K562 (cell line): ENCODE data around the gene CREB3L4. TPM values are rescaled to one million over a fixed set of nuclear protein-coding genes. Genes with fewer than 3 reads are reported as not detected.

ENCODE experiments used
- ELK1 ChIP-seq: sonication (generic); formaldehyde crosslinking; IDR thresholded peaks from 2 replicates; pipeline ENCODE4 v1.8.1; 2022; ENCODE audit warnings: missing genetic modification reagents
- FOSL1 ChIP-seq: fragments of 200-800 bp; sonication (Bioruptor generic); conservative IDR thresholded peaks from 2 replicates; pipeline ENCODE4 v1.6.1; 2016; ENCODE audit warnings: missing genetic modification characterization, missing compliant biosample characterization
- FOXA3 ChIP-seq, 2 experiments: fragments of 450-650 bp in 1 of 2; sonication (generic) in 1 of 2; formaldehyde crosslinking; IDR thresholded peaks in 1 of 2; conservative IDR thresholded peaks in 1 of 2; 2 replicates each; pipeline versions ENCODE4 v1.4.0 to v1.8.0; 2020 to 2022; ENCODE audit warnings: mild to moderate bottlenecking in 2 of 2, missing genetic modification reagents in 1 of 2
- FOXK2 ChIP-seq, 2 experiments: fragments of 450-650 bp; IDR thresholded peaks in 1 of 2; conservative IDR thresholded peaks in 1 of 2; 2 replicates each; pipeline ENCODE4 v1.6.1; 2016; ENCODE audit warnings: low read depth in 2 of 2, mild to moderate bottlenecking in 1 of 2
- GATA2 ChIP-seq: sonication (generic); formaldehyde crosslinking; IDR thresholded peaks from 2 replicates; pipeline ENCODE4 v1.4.0; 2020; ENCODE audit warnings: mild to moderate bottlenecking, missing genetic modification reagents
- IFI16 ChIP-seq: fragments of 250-450 bp; sonication (Bioruptor Pico); IDR thresholded peaks from 2 replicates; pipeline ENCODE4 v2.1.2; 2022; ENCODE audit warnings: mild to moderate bottlenecking, inconsistent platforms
- MNT ChIP-seq, 2 experiments: fragments of 450-650 bp; conservative IDR thresholded peaks; 2 replicates each; pipeline ENCODE4 v1.6.1; 2017; ENCODE audit warnings: mild to moderate bottlenecking in 2 of 2, moderate library complexity in 2 of 2
- NCOA1 ChIP-seq: fragments of 450-650 bp; IDR thresholded peaks from 2 replicates; pipeline ENCODE4 v1.6.1; 2016; ENCODE audit warnings: low read depth
- PHTF2 ChIP-seq: fragments of 250-450 bp; sonication (Bioruptor Pico); IDR thresholded peaks from 2 replicates; pipeline ENCODE4 v1.5.0; 2021; ENCODE audit warnings: mild to moderate bottlenecking
- PKNOX1 ChIP-seq: fragments of 450-650 bp; IDR thresholded peaks from 2 replicates; pipeline ENCODE4 v1.6.1; 2016
- PURB ChIP-seq: sonication (generic); formaldehyde crosslinking; IDR thresholded peaks from 2 replicates; pipeline ENCODE4 v1.9.0; 2021; ENCODE audit warnings: low read depth, mild to moderate bottlenecking, missing genetic modification reagents
- PYGO2 ChIP-seq: fragments of 450-650 bp; IDR thresholded peaks from 2 replicates; pipeline ENCODE4 v1.6.1; 2016; ENCODE audit warnings: mild to moderate bottlenecking, missing genetic modification characterization, moderate library complexity, missing compliant biosample characterization
- SRSF7 ChIP-seq: fragments of 200-400 bp; formaldehyde crosslinking; optimal IDR thresholded peaks from 2 replicates; pipeline ENCODE3; 2017; ENCODE audit warnings: mild to moderate bottlenecking, low read depth, low read length
- SUPT5H ChIP-seq: fragments of 450-650 bp; IDR thresholded peaks from 2 replicates; pipeline ENCODE4 v1.6.1; 2016
- TCF7L2 ChIP-seq: fragments of 150-350 bp; IDR thresholded peaks from 2 replicates; pipeline ENCODE4 v1.6.1; 2016; ENCODE audit warnings: low read depth, mild to moderate bottlenecking, low read length, moderate library complexity
- UBTF ChIP-seq, 2 experiments: IDR thresholded peaks; 2 replicates each; pipeline ENCODE4 v1.6.1; 2012; ENCODE audit warnings: improper control_type of control experiment in 2 of 2, low read depth in 2 of 2, low read length in 2 of 2, borderline replicate concordance in 1 of 2
- ZBTB7A ChIP-seq: IDR thresholded peaks from 2 replicates; pipeline ENCODE4 v1.6.1; 2011; ENCODE audit warnings: low read depth, mild to moderate bottlenecking, low read length, moderate library complexity, borderline replicate concordance; ENCODE audit not compliant: control insufficient read depth
- ZNF780A ChIP-seq: fragments of 250-450 bp; sonication (Bioruptor Pico); IDR thresholded peaks from 2 replicates; pipeline ENCODE4 v1.5.0; 2021; ENCODE audit warnings: mild to moderate bottlenecking
- ZSCAN32 ChIP-seq: fragments of 450-650 bp; formaldehyde crosslinking; IDR thresholded peaks from 2 replicates; pipeline ENCODE4 v1.4.0; 2020; ENCODE audit warnings: mild to moderate bottlenecking, moderate library complexity
- polyA plus RNA-seq, 8 experiments: library from polyadenylated mRNA; depleted of rRNA in 4 of 8; stranded (reverse) in 5 of 8; unstranded in 3 of 8; fragments of >200 nt; fragmentation: Nextera tagmentation in 2 of 8; fragmentation: Illumina TruSeq in 1 of 8; extraction: Ambion mirVana in 2 of 8; extraction: Trizol in 1 of 8; gene quantifications; 2 replicates each; pipeline versions ENCODE4 v1.2.1 to v1.2.3, GENCODE V29; 2011 to 2014; ENCODE audit warnings: inconsistent platforms in 1 of 8, missing spikeins in 1 of 8
- total RNA-seq, 7 experiments: library from RNA; depleted of rRNA in 6 of 7; stranded (reverse); fragments of >200 nt in 6 of 7; fragmentation: Illumina TruSeq in 2 of 7; extraction: Trizol in 2 of 7; gene quantifications; 2 replicates each; pipeline versions ENCODE4 v1.2.1 to v1.2.3, GENCODE V29; 2011 to 2021; ENCODE audit warnings: low replicate concordance in 1 of 7

CREB3L4 gene
- total and polyA plus RNA-seq, 9 of the 15 experiments (the other 6 are each of a cell fraction or from before 2014, with no cell fraction given) = 9.9 to 18.6 (median 13.9) TPM

- 0 out of 2 replicates have a peak, but pooled peaks have one; percentile 18 for TF ChIP-seq ZNF780A
- TF ChIP-seq FOSL1 (tag) = peak; percentile 67
- TF ChIP-seq FOXA3 (CRISPR knock-in tag; conservative IDR thresholded peaks at IDR 0.05 in 1 of 2, IDR thresholded peaks at IDR 0.05 in 1 of 2) = no peak
- TF ChIP-seq TCF7L2 = peak; percentile 100
- no peak for TF ChIP-seq GATA2 (CRISPR knock-in tag)
- TF ChIP-seq PHTF2 (CRISPR knock-in tag) = no peak
- peak; percentile 68 to 88 for TF ChIP-seq FOXK2 (conservative IDR thresholded peaks at IDR 0.05 in 1 of 2, IDR thresholded peaks at IDR 0.05 in 1 of 2; ENCODE audit: low read depth in 2 of 2)
- peak; percentile 37; the same call in 1 of the 2 replicates for TF ChIP-seq NCOA1
- no peak for TF ChIP-seq ZSCAN32
- TF ChIP-seq IFI16 (CRISPR knock-in tag) = no peak
- TF ChIP-seq MNT (conservative IDR thresholded peaks at IDR 0.05) = peak; percentile 72 to 83
- TF ChIP-seq PYGO2 = 0 out of 2 replicates have a peak, but pooled peaks have one; percentile 42
- peak; percentile 76 for TF ChIP-seq PKNOX1
- TF ChIP-seq ELK1 = no peak
- peak; percentile 80 for TF ChIP-seq ZBTB7A
- TF ChIP-seq UBTF (IDR thresholded peaks at IDR 0.05; ENCODE audit: borderline replicate concordance in 1 of 2, low read depth in 2 of 2, low read length in 2 of 2) = no peak
- TF ChIP-seq SUPT5H = peak; percentile 100
- TF ChIP-seq PURB (CRISPR knock-in tag) = no peak
- TF ChIP-seq SRSF7 = no peak
Observed at GRCh38 chr1:153990468-153991150, 22.9 kb downstream of the CREB3L4 start, which contains the start of gene RPS27 (continued).
